Raji (cell line): ENCODE results near the gene NAV2.

Experiments used
- POLR2A ChIP-seq: IDR thresholded peaks from 2 replicates; pipeline ENCODE4 v1.6.1; 2011; ENCODE audit warnings: low read depth, low read length, control low read depth; ENCODE audit not compliant: insufficient read depth

The NAV2 gene

GRCh38 chr11:19725379-19726079 lies 12.9 kb downstream of the NAV2 start:
- no peak for TF ChIP-seq POLR2A

- TF ChIP-seq POLR2A: no peak
These were observed 14.6 kb downstream of the NAV2 start for GRCh38 chr11:19727246-19727645.

- TF ChIP-seq POLR2A: no peak
These were observed 15.8 kb downstream of the NAV2 start for GRCh38 chr11:19728436-19728835.

GRCh38 chr11:19729141-19729540 lies 16.5 kb downstream of the NAV2 start:
- TF ChIP-seq POLR2A: no peak

- no peak for TF ChIP-seq POLR2A
These were observed 17.7 kb downstream of the NAV2 start for GRCh38 chr11:19730373-19730772.

GRCh38 chr11:19734171-19734570 lies 21.5 kb downstream of the NAV2 start:
- no peak for TF ChIP-seq POLR2A

GRCh38 chr11:19735157-19735908 lies 22.7 kb downstream of the NAV2 start:
- no peak for TF ChIP-seq POLR2A

- no peak for TF ChIP-seq POLR2A
These were observed 23.4 kb downstream of the NAV2 start for GRCh38 chr11:19735909-19736498.

- no peak for TF ChIP-seq POLR2A
These were observed 24.2 kb downstream of the NAV2 start for GRCh38 chr11:19736831-19737230.

- no peak for TF ChIP-seq POLR2A
These were observed 24.9 kb downstream of the NAV2 start for GRCh38 chr11:19737575-19737974.

GRCh38 chr11:19738124-19738523 lies 25.5 kb downstream of the NAV2 start:
- no peak for TF ChIP-seq POLR2A

- TF ChIP-seq POLR2A: no peak
These were observed 27.2 kb downstream of the NAV2 start for GRCh38 chr11:19739872-19740271.

- TF ChIP-seq POLR2A: no peak
These were observed 27.9 kb downstream of the NAV2 start for GRCh38 chr11:19740586-19740985.

- TF ChIP-seq POLR2A: no peak
These were observed 30.1 kb downstream of the NAV2 start for GRCh38 chr11:19742588-19743292.

- TF ChIP-seq POLR2A: no peak
These were observed 31.0 kb downstream of the NAV2 start for GRCh38 chr11:19743622-19744021.
